ENCODE results near the gene LRRIQ1. TPM values are rescaled to one million over a fixed set of nuclear protein-coding genes. Genes with fewer than 3 reads are reported as not detected.

LRRIQ1 gene
- total RNA-seq, 1 donor from 2014 or later: 0.92 TPM

DNA sequence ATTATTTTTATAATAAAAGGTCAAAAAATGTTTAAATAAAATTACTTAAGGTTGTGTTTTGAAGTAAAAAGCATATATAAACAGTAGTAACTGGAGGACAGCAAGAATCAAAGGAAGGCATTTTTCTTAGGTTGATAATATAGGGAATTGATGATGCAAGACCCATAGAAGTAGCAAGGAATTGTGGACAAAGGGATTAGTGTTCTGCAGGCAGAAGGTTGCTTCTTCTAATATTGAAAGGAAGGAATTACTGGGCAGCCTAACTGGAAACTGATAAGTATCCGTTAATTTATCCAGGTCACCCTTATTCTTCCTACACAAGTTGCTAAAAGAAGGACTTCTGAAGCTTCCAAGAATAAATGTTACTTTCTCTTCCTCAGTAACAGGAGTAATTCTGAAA, 189.3 kb downstream of the LRRIQ1 start:
- no peak for DNase-seq (ENCODE audit: low read depth)
- H3K4me3 ChIP-seq (ENCODE audit: low read depth, low read length): no peak overlapping the region
- TF ChIP-seq, protein P1, sequence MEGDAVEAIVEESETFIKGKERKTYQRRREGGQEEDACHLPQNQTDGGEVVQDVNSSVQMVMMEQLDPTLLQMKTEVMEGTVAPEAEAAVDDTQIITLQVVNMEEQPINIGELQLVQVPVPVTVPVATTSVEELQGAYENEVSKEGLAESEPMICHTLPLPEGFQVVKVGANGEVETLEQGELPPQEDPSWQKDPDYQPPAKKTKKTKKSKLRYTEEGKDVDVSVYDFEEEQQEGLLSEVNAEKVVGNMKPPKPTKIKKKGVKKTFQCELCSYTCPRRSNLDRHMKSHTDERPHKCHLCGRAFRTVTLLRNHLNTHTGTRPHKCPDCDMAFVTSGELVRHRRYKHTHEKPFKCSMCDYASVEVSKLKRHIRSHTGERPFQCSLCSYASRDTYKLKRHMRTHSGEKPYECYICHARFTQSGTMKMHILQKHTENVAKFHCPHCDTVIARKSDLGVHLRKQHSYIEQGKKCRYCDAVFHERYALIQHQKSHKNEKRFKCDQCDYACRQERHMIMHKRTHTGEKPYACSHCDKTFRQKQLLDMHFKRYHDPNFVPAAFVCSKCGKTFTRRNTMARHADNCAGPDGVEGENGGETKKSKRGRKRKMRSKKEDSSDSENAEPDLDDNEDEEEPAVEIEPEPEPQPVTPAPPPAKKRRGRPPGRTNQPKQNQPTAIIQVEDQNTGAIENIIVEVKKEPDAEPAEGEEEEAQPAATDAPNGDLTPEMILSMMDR (conservative IDR thresholded peaks at IDR 0.05; ENCODE audit: low read depth, low read length): no peak

GRCh38 chr12:85237327-85237726, 201.2 kb downstream of the LRRIQ1 start:
- H3K4me3 ChIP-seq (ENCODE audit: low read depth, low read length): no peak overlapping the region
- TF ChIP-seq, protein P1 (conservative IDR thresholded peaks at IDR 0.05; ENCODE audit: low read depth, low read length): no peak
- no peak for DNase-seq (ENCODE audit: low read depth)

- no peak for DNase-seq (ENCODE audit: low read depth)
- H3K4me3 ChIP-seq (ENCODE audit: low read depth, low read length): no peak overlapping the region
- TF ChIP-seq, protein P1 (conservative IDR thresholded peaks at IDR 0.05; ENCODE audit: low read depth, low read length): no peak
Observed at GRCh38 chr12:85244561-85244960, 208.4 kb downstream of the LRRIQ1 start.

- H3K4me3 ChIP-seq (ENCODE audit: low read depth, low read length): no peak overlapping the region
- TF ChIP-seq, protein P1 (conservative IDR thresholded peaks at IDR 0.05; ENCODE audit: low read depth, low read length): no peak
- no peak for DNase-seq (ENCODE audit: low read depth)
Observed at GRCh38 chr12:85253853-85254252, 217.7 kb downstream of the LRRIQ1 start.

- no peak overlapping the region for H3K4me3 ChIP-seq (ENCODE audit: low read depth, low read length)
- TF ChIP-seq, protein P1 (conservative IDR thresholded peaks at IDR 0.05; ENCODE audit: low read depth, low read length): no peak
- no peak for DNase-seq (ENCODE audit: low read depth)
Observed at GRCh38 chr12:85257671-85258070, 221.5 kb downstream of the LRRIQ1 start.

- TF ChIP-seq, protein P1 (conservative IDR thresholded peaks at IDR 0.05; ENCODE audit: low read depth, low read length): no peak
- H3K4me3 ChIP-seq (ENCODE audit: low read depth, low read length): no peak overlapping the region
- no peak for DNase-seq (ENCODE audit: low read depth)
Observed at GRCh38 chr12:85260447-85260846, 224.3 kb downstream of the LRRIQ1 start.

GRCh38 chr12:85260896-85261295, 224.7 kb downstream of the LRRIQ1 start:
- H3K4me3 ChIP-seq (ENCODE audit: low read depth, low read length): no peak overlapping the region
- no peak for DNase-seq (ENCODE audit: low read depth)
- TF ChIP-seq, protein P1 (conservative IDR thresholded peaks at IDR 0.05; ENCODE audit: low read depth, low read length): no peak

Measured in epithelial cell of proximal tubule (primary cell).